Activated CD8-positive, alpha-beta T cell treated with anti-CD3 and anti-CD28 coated beads for 36 hours (primary cell): Measurements from ENCODE around the gene SHOC1. TPM values are rescaled to one million over a fixed set of nuclear protein-coding genes. Genes with fewer than 3 reads are reported as not detected.

Experiments used
- ATAC-seq: fragments of 200-7000 bp; cut with Tn5 transposase; one replicate; pipeline ENCODE4 v1.10.0; 2021; ENCODE audit warnings: mild to moderate bottlenecking, moderate library complexity
- CTCF ChIA-PET: fragments of 350-600 bp; sonication (Branson Sonifier 250); formaldehyde crosslinking; loops from one replicate; lab custom pipeline; 2021; ENCODE audit warnings: antibody characterized with exemption; lab: Charles Lee
- POLR2A ChIA-PET: fragments of 350-600 bp; sonication (Branson Sonifier 250); formaldehyde crosslinking; loops from one replicate; lab custom pipeline; 2021; ENCODE audit warnings: antibody characterized with exemption; lab: Charles Lee
- DNase-seq: peaks from one replicate; pipeline ENCODE4 v3.0.0-alpha.2; 2020
- H3K27ac Mint-ChIP-seq: one replicate; pipeline ENCODE4 v1.8.0; 2021; ENCODE audit warnings: mild to moderate bottlenecking, mixed read lengths
- H3K27me3 Mint-ChIP-seq: one replicate; pipeline ENCODE4 v1.8.0; 2021; ENCODE audit warnings: mixed read lengths
- H3K36me3 Mint-ChIP-seq: one replicate; pipeline ENCODE4 v1.8.0; 2021; ENCODE audit warnings: low read depth, mixed read lengths
- H3K4me1 Mint-ChIP-seq: one replicate; pipeline ENCODE4 v1.8.0; 2021; ENCODE audit warnings: low read depth, mixed read lengths
- H3K4me3 Mint-ChIP-seq: one replicate; pipeline ENCODE4 v1.8.0; 2021; ENCODE audit warnings: mild to moderate bottlenecking, moderate library complexity, mixed read lengths
- H3K9me3 Mint-ChIP-seq: one replicate; pipeline ENCODE4 v1.8.0; 2021; ENCODE audit warnings: mixed read lengths
- CTCF ChIP-seq: fragments of 200-600 bp; IDR thresholded peaks from one replicate; pipeline ENCODE4 v1.8.0; 2022; ENCODE audit warnings: antibody characterized with exemption, mild to moderate bottlenecking
- intact Hi-C: fragments of 100-400 bp; cut with micrococcal nuclease; formaldehyde crosslinking; loops from one replicate; pipeline ENCODE4 v1.10.0; 2022
- total RNA-seq, 2 experiments: library from RNA; stranded (reverse); gene quantifications; one replicate each; pipeline ENCODE4 v1.2.3, GENCODE V29; 2021

The SHOC1 gene
- total RNA-seq: not detected

- ChIA-PET CTCF (no interaction called here), POLR2A (no interaction called here)
- no peak for ATAC-seq
- Mint-ChIP-seq H3K4me3 (no peak within 1 kb of the TSS), H3K27me3 (no peaks in the 10 kb centered on the region), H3K9me3 (no peaks in the 10 kb centered on the region), H3K27ac (no peak within 1 kb of the TSS), H3K36me3 (no peaks in the 10 kb centered on the region), H3K4me1 (no peaks in the 10 kb centered on the region)
- DNase-seq: no peak
- no peak for TF ChIP-seq CTCF
- intact Hi-C loops: no loop called here
These were observed at the start of gene SHOC1 for GRCh38 chr9:111794835-111795556. SHOC1 (minus strand) TSS chr9:111794937; CDS start chr9:111791418, 3,519 bp downstream.

GRCh38 chr9:111843971-111844370 is 49.2 kb upstream of the SHOC1 start:
- TF ChIP-seq CTCF: no peak
- Mint-ChIP-seq H3K4me3 (no peak overlapping the region), H3K4me1 (no peaks in the 10 kb centered on the region), H3K27ac (no peak overlapping the region), H3K9me3 (no peaks in the 10 kb centered on the region), H3K27me3 (peaks cover 4% of the 10 kb centered on the region), H3K36me3 (no peaks in the 10 kb centered on the region)
- DNase-seq (no peak), ATAC-seq (no peak)
- POLR2A ChIA-PET: no interaction called here
- CTCF ChIA-PET: no interaction called here
- intact Hi-C loops: no loop called here

- ATAC-seq: no peak
- CTCF ChIA-PET: no interaction called here
These were observed 47.6 kb upstream of the SHOC1 start for GRCh38 chr9:111842313-111842712.

GRCh38 chr9:111840442-111840841 is 45.7 kb upstream of the SHOC1 start:
- intact Hi-C loops: no loop called here
- Mint-ChIP-seq H3K27ac (no peak overlapping the region), H3K9me3 (no peaks in the 10 kb centered on the region), H3K36me3 (no peaks in the 10 kb centered on the region), H3K4me3 (no peak overlapping the region), H3K4me1 (no peaks in the 10 kb centered on the region), H3K27me3 (peaks cover 9% of the 10 kb centered on the region)
- TF ChIP-seq CTCF: no peak
- ChIA-PET CTCF (no interaction called here), POLR2A (interaction anchor here (1.3 kb wide), 1 partner anchor 19 kb away, joined by 3 read pairs; no protein-coding TSS in a partner anchor)
- ATAC-seq (no peak), DNase-seq (no peak)

More at GRCh38 chr9:111842313-111842712, 47.6 kb upstream of the SHOC1 start:
- no peak for TF ChIP-seq CTCF
- H3K4me3 Mint-ChIP-seq: no peak overlapping the region
- no peak overlapping the region for H3K27ac Mint-ChIP-seq
- peaks cover 9% of the 10 kb centered on the region for H3K27me3 Mint-ChIP-seq
- H3K9me3 Mint-ChIP-seq: no peaks in the 10 kb centered on the region
- POLR2A ChIA-PET: no interaction called here
- H3K4me1 Mint-ChIP-seq: no peaks in the 10 kb centered on the region
- no peak for DNase-seq
- H3K36me3 Mint-ChIP-seq: no peaks in the 10 kb centered on the region
- intact Hi-C loops: no loop called here

- no peaks in the 10 kb centered on the region for H3K4me1 Mint-ChIP-seq
- POLR2A ChIA-PET: no interaction called here
- no peak for TF ChIP-seq CTCF
- ATAC-seq: no peak
- H3K27me3 Mint-ChIP-seq: peaks cover 12% of the 10 kb centered on the region
- DNase-seq: no peak
- no peaks in the 10 kb centered on the region for H3K9me3 Mint-ChIP-seq
- no peak overlapping the region for H3K4me3 Mint-ChIP-seq
- intact Hi-C loops: no loop called here
- H3K27ac Mint-ChIP-seq: no peak overlapping the region
- no peaks in the 10 kb centered on the region for H3K36me3 Mint-ChIP-seq
- CTCF ChIA-PET: no interaction called here
These were observed 45.2 kb upstream of the SHOC1 start for GRCh38 chr9:111839987-111840386.
